ENCODE data around the gene AKAP8L. TPM values are rescaled to one million over a fixed set of nuclear protein-coding genes. Genes with fewer than 3 reads are reported as not detected.
"Not testable (repeated sequence)": the region's sequence is repeated elsewhere in the genome, so short reads cannot be mapped to it uniquely, and the experiment has no call there.

Gene AKAP8L
- total and polyA plus RNA-seq, 4 experiments from 2014 or later, result 31.4 to 182 (median 119) TPM

- Mint-ChIP-seq H3K36me3 (peaks cover 32 to 69% of the 10 kb centered on the region in 2 donors), H3K4me1 (peaks cover 4 to 9% (median 6%) of the 10 kb centered on the region in 4 donors), H3K27me3 (no peaks in the 10 kb centered on the region), H3K9me3 (no peaks in the 10 kb centered on the region), H3K4me3 (no peak overlapping the region), H3K27ac (peak overlapping the region in 1 of 7 donors; percentile 18)
- DNase-seq, result no peak
- Histone ChIP-seq H3K27ac (ENCODE audit: low read depth, low read length) (no peak overlapping the region), H3K9me3 (ENCODE audit: control insufficient read depth in 1 of 2, low read length in 2 of 2) (no peaks in the 10 kb centered on the region), H3K4me1 (ENCODE audit: insufficient read depth, low read length) (no peaks in the 10 kb centered on the region), H3K27me3 (ENCODE audit: insufficient read depth, low read length) (no peaks in the 10 kb centered on the region), H3K4me3 (ENCODE audit: low read length in 2 of 2) (no peak overlapping the region), H3K36me3 (ENCODE audit: insufficient read depth, low read length) (peaks cover 64% of the 10 kb centered on the region)
- POLR2A ChIA-PET (ENCODE audit: partially characterized antibody), result no interaction called here
- CTCF ChIA-PET (ENCODE audit: partially characterized antibody), result interaction anchor here (1.2 to 2.0 kb wide), 2 partner anchors 20 to 21 kb away, joined by 3 to 7 read pairs; partner anchors contain the start of gene AKAP8L
- intact Hi-C loops (cut with micrococcal nuclease), result no loop called here
Observed at GRCh38 chr19:15397782-15398181, 21.0 kb downstream of the AKAP8L start.

DNA sequence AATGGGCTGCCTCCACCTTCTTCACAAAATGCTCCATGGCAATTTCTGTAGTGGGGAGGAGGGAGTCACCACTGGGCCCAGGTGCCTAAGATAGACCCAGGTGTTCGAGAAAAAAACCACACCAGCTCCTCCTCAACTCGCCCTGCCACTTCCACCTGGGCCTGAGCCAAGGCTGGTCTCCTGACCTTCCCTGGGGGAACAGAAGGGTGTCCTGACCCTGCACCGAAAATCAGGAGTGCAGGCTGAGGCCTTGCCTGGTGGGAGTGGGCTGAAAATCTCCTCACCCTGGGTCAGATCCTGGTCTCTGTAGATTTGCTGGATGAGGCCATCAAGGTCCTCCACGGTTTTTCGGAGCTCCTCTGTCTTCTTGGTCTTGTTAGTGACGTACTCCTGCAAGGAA, 21.6 kb downstream of the AKAP8L start:
- H3K27me3 Mint-ChIP-seq, result no peaks in the 10 kb centered on the region
- no peak overlapping the region for H3K4me3 Mint-ChIP-seq
- Histone ChIP-seq H3K9me3 (ENCODE audit: control insufficient read depth in 1 of 2, low read length in 2 of 2) (no peaks in the 10 kb centered on the region), H3K4me3 (ENCODE audit: low read length in 2 of 2) (no peak overlapping the region), H3K27me3 (ENCODE audit: insufficient read depth, low read length) (no peaks in the 10 kb centered on the region), H3K4me1 (ENCODE audit: insufficient read depth, low read length) (no peaks in the 10 kb centered on the region), H3K36me3 (ENCODE audit: insufficient read depth, low read length) (peaks cover 59% of the 10 kb centered on the region), H3K27ac (ENCODE audit: low read depth, low read length) (no peak overlapping the region)
- peak overlapping the region in 3 of 7 donors; percentile 3 to 55 (median 18) for H3K27ac Mint-ChIP-seq
- no peak for DNase-seq
- H3K9me3 Mint-ChIP-seq, result no peaks in the 10 kb centered on the region
- ChIA-PET CTCF (ENCODE audit: partially characterized antibody) (interaction anchor here (1.2 to 2.0 kb wide), 2 partner anchors 19 to 22 kb away, joined by 3 to 7 read pairs; partner anchors contain the start of gene AKAP8L), POLR2A (ENCODE audit: partially characterized antibody) (no interaction called here)
- H3K4me1 Mint-ChIP-seq, result peaks cover 4 to 7% (median 5%) of the 10 kb centered on the region in 4 donors
- intact Hi-C loops (cut with micrococcal nuclease), result no loop called here
- H3K36me3 Mint-ChIP-seq, result peaks cover 33 to 65% of the 10 kb centered on the region in 2 donors

- no peak for DNase-seq
- peaks cover 4 to 7% (median 5%) of the 10 kb centered on the region in 4 donors for H3K4me1 Mint-ChIP-seq
- POLR2A ChIA-PET (ENCODE audit: partially characterized antibody), result no interaction called here
- H3K9me3 Mint-ChIP-seq, result no peaks in the 10 kb centered on the region
- H3K27ac ChIP-seq (ENCODE audit: low read depth, low read length), result no peak overlapping the region
- H3K36me3 Mint-ChIP-seq, result peaks cover 33 to 60% of the 10 kb centered on the region in 2 donors
- peak overlapping the region in 4 of 7 donors; percentile 54 to 84 (median 75) for H3K27ac Mint-ChIP-seq
- CTCF ChIA-PET (ENCODE audit: partially characterized antibody), result interaction anchor here (1.2 kb wide), 1 partner anchor 19 kb away, joined by 3 read pairs; no protein-coding TSS in a partner anchor
- H3K9me3 ChIP-seq (ENCODE audit: control insufficient read depth in 1 of 2, low read length in 2 of 2), result no peaks in the 10 kb centered on the region
- H3K36me3 ChIP-seq (ENCODE audit: insufficient read depth, low read length), result peaks cover 58% of the 10 kb centered on the region
- no peaks in the 10 kb centered on the region for H3K27me3 Mint-ChIP-seq
- no peak overlapping the region for H3K4me3 ChIP-seq (ENCODE audit: low read length in 2 of 2)
- no peaks in the 10 kb centered on the region for H3K27me3 ChIP-seq (ENCODE audit: insufficient read depth, low read length)
- no peaks in the 10 kb centered on the region for H3K4me1 ChIP-seq (ENCODE audit: insufficient read depth, low read length)
- H3K4me3 Mint-ChIP-seq, result no peak overlapping the region
- intact Hi-C loops (cut with micrococcal nuclease), result no loop called here
Observed at GRCh38 chr19:15396436-15396835, 22.4 kb downstream of the AKAP8L start.

- H3K4me1 ChIP-seq (ENCODE audit: insufficient read depth, low read length); intact Hi-C loops (cut with micrococcal nuclease); H3K27me3 Mint-ChIP-seq; H3K4me3 ChIP-seq (ENCODE audit: low read length in 2 of 2); H3K27me3 ChIP-seq (ENCODE audit: insufficient read depth, low read length); CTCF ChIA-PET (ENCODE audit: partially characterized antibody); H3K9me3 ChIP-seq (ENCODE audit: control insufficient read depth in 1 of 2, low read length in 2 of 2); DNase-seq; H3K27ac ChIP-seq (ENCODE audit: low read depth, low read length); POLR2A ChIA-PET (ENCODE audit: partially characterized antibody); H3K9me3 Mint-ChIP-seq; H3K4me3 Mint-ChIP-seq: not testable (repeated sequence)
- Mint-ChIP-seq H3K4me1 (peaks cover 7 to 12% (median 9%) of the 10 kb centered on the region in 4 donors), H3K27ac (peak overlapping the region in 1 of 7 donors; percentile 57), H3K36me3 (peaks cover 35 to 61% of the 10 kb centered on the region in 2 donors)
- peaks cover 54% of the 10 kb centered on the region for H3K36me3 ChIP-seq (ENCODE audit: insufficient read depth, low read length)
Observed at GRCh38 chr19:15395251-15395650, 23.5 kb downstream of the AKAP8L start.

GRCh38 chr19:15394426-15394825, 24.4 kb downstream of the AKAP8L start:
- no peaks in the 10 kb centered on the region for H3K9me3 ChIP-seq (ENCODE audit: control insufficient read depth in 1 of 2, low read length in 2 of 2)
- no peaks in the 10 kb centered on the region for H3K4me1 ChIP-seq (ENCODE audit: insufficient read depth, low read length)
- ChIA-PET POLR2A (ENCODE audit: partially characterized antibody) (interaction anchor here (0.7 kb wide), 1 partner anchor 10 kb away, joined by 3 read pairs; no protein-coding TSS in a partner anchor), CTCF (ENCODE audit: partially characterized antibody) (interaction anchor here (0.7 kb wide), 1 partner anchor 1048 kb away, joined by 3 read pairs; no protein-coding TSS in a partner anchor)
- H3K36me3 ChIP-seq (ENCODE audit: insufficient read depth, low read length), result peaks cover 48% of the 10 kb centered on the region
- H3K9me3 Mint-ChIP-seq, result no peaks in the 10 kb centered on the region
- intact Hi-C loops (cut with micrococcal nuclease), result no loop called here
- no peak for DNase-seq
- H3K27ac ChIP-seq (ENCODE audit: low read depth, low read length), result no peak overlapping the region
- no peaks in the 10 kb centered on the region for H3K27me3 ChIP-seq (ENCODE audit: insufficient read depth, low read length)
- H3K36me3 Mint-ChIP-seq, result peaks cover 37 to 58% of the 10 kb centered on the region in 2 donors
- peaks cover 9 to 12% (median 10%) of the 10 kb centered on the region in 4 donors for H3K4me1 Mint-ChIP-seq
- H3K4me3 ChIP-seq (ENCODE audit: low read length in 2 of 2), result no peak overlapping the region
- no peak overlapping the region for H3K4me3 Mint-ChIP-seq
- H3K27me3 Mint-ChIP-seq, result no peaks in the 10 kb centered on the region
- peak overlapping the region in 1 of 7 donors; percentile 30 for H3K27ac Mint-ChIP-seq

DNA sequence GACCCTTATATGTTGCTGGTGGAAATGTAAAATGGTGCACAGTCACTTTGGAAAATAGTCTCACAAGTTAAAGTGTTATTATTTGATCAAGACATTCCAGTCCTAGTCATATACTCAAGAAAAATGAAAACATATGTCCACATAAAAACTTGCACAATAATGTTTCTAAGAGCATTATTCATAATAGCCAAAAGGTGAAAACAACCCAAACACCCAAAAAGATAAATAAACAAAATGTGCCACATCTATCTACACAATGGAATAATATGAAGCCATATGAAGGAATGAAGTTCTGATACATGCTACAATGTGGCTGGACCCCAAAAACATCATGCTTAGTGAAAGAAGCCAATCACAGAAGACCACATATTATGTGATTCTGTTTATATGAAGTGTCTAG, 24.8 kb downstream of the AKAP8L start:
- H3K4me3 ChIP-seq (ENCODE audit: low read length in 2 of 2), result no peak overlapping the region
- intact Hi-C loops (cut with micrococcal nuclease), result no loop called here
- peaks cover 40 to 58% of the 10 kb centered on the region in 2 donors for H3K36me3 Mint-ChIP-seq
- no peaks in the 10 kb centered on the region for H3K27me3 ChIP-seq (ENCODE audit: insufficient read depth, low read length)
- no peaks in the 10 kb centered on the region for H3K4me1 ChIP-seq (ENCODE audit: insufficient read depth, low read length)
- no peaks in the 10 kb centered on the region for H3K27me3 Mint-ChIP-seq
- H3K4me1 Mint-ChIP-seq, result peaks cover 9 to 12% (median 12%) of the 10 kb centered on the region in 4 donors
- H3K27ac ChIP-seq (ENCODE audit: low read depth, low read length), result no peak overlapping the region
- H3K27ac Mint-ChIP-seq, result peak overlapping the region in 1 of 7 donors; percentile 37
- no peaks in the 10 kb centered on the region for H3K9me3 ChIP-seq (ENCODE audit: control insufficient read depth in 1 of 2, low read length in 2 of 2)
- DNase-seq, result no peak
- no peaks in the 10 kb centered on the region for H3K9me3 Mint-ChIP-seq
- POLR2A ChIA-PET (ENCODE audit: partially characterized antibody), result interaction anchor here (0.7 kb wide), 1 partner anchor 10 kb away, joined by 3 read pairs; no protein-coding TSS in a partner anchor
- CTCF ChIA-PET (ENCODE audit: partially characterized antibody), result no interaction called here
- H3K4me3 Mint-ChIP-seq, result no peak overlapping the region
- peaks cover 43% of the 10 kb centered on the region for H3K36me3 ChIP-seq (ENCODE audit: insufficient read depth, low read length)

- ChIA-PET CTCF (ENCODE audit: partially characterized antibody) (no interaction called here), POLR2A (ENCODE audit: partially characterized antibody) (interaction anchor here (1.1 to 2.5 kb wide), 2 partner anchors 12 to 58 kb away, joined by 3 to 11 read pairs; partner anchors contain the start of gene AKAP8)
- H3K36me3 Mint-ChIP-seq, result peaks cover 18 to 35% of the 10 kb centered on the region in 2 donors
- no peaks in the 10 kb centered on the region for H3K27me3 Mint-ChIP-seq
- Histone ChIP-seq H3K36me3 (ENCODE audit: insufficient read depth, low read length) (peaks cover 22% of the 10 kb centered on the region), H3K4me3 (ENCODE audit: low read length in 2 of 2) (no peak overlapping the region), H3K27ac (ENCODE audit: low read depth, low read length) (no peak overlapping the region), H3K9me3 (ENCODE audit: control insufficient read depth in 1 of 2, low read length in 2 of 2) (no peaks in the 10 kb centered on the region), H3K4me1 (ENCODE audit: insufficient read depth, low read length) (no peaks in the 10 kb centered on the region), H3K27me3 (ENCODE audit: insufficient read depth, low read length) (no peaks in the 10 kb centered on the region)
- no peak overlapping the region for H3K4me3 Mint-ChIP-seq
- no peak for DNase-seq
- intact Hi-C loops (cut with micrococcal nuclease), result no loop called here
- H3K27ac Mint-ChIP-seq, result peak overlapping the region in 1 of 7 donors; percentile 55
- H3K9me3 Mint-ChIP-seq, result no peaks in the 10 kb centered on the region
- peaks cover 5 to 12% (median 8%) of the 10 kb centered on the region in 4 donors for H3K4me1 Mint-ChIP-seq
Observed at GRCh38 chr19:15390814-15391213, 28.0 kb downstream of the AKAP8L start.

Measured in CD4-positive, alpha-beta memory T cell (primary cell).